Measurements from ENCODE around the gene WWOX. TPM values are rescaled to one million over a fixed set of nuclear protein-coding genes. Genes with fewer than 3 reads are reported as not detected.

The WWOX gene
- total RNA-seq, 1 experiment from 2014 or later, result 15.6 TPM

DNA sequence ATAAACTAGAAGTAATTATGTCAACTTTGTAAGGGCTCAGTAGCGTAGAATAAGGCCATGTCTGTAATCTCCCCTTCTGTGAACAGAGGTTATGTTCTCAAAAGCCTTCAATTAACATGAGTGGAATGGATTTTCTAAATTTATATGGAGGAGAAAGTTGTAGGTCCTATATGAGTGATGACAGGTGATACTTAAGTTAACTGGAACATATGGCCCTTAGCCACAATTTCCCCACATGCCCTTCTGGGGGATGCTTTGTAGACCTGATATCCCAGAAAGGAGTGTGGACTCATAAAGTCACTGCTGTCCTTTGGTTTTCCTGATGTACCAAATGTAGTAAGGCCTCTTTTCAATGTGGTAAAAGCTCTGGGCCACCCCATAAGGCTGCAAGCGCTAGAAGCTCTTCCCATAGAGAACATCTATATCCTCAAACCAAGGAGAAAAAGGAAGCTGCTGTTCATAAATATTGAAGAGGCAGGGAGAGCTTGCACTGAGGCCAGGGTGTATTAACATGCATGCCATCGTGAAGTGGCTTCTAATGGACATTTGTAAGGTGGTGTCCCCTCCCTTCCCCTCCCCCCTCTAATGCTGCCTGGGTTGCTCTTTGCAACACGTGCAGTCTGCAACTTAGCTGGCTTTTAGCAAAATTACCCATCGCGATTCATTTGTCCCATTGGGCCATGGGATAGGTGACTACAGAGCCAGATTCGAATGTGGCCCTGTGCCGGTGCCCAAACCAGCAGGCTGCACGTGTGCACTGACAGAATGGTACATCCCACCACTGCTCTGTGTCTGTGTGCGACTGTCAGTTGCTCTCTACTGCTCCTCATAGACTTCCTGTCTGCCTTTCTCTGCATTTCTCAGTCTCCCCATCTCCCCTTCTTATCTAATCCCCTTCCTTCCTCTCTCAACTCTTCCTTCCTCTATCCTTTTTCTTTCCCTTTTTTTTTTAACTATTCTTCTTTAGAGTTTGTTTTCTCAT, 269.0 kb downstream of the WWOX start:
- no peak for DNase-seq
- WGBS (ENCODE audit: extremely low coverage, insufficient read length, low lambda C conversion rate), result no CpG with 5 or more reads among the region's 10 CpGs
- Histone ChIP-seq H3K4ac (ENCODE audit: low read depth, low read length) (no peak overlapping the region), H3K79me2 (ENCODE audit: insufficient read depth, low read length) (no peaks in the 10 kb centered on the region), H2AK5ac (ENCODE audit: insufficient read length, low read length) (no peak overlapping the region), H3K23ac (ENCODE audit: insufficient read length, low read depth, low read length) (no peak overlapping the region), H3K4me2 (ENCODE audit: insufficient read depth, insufficient read length, low read length) (no peak overlapping the region), H3K23me2 (ENCODE audit: insufficient read length, low read depth, low read length, poor library complexity, severe bottlenecking) (no peaks in the 10 kb centered on the region), H3K9ac (ENCODE audit: extremely low read depth, insufficient read length, low read length) (no peak overlapping the region), H2BK12ac (ENCODE audit: insufficient read length, low read depth, low read length) (no peak overlapping the region), H3K4me1 (ENCODE audit: insufficient read depth, low read length) (no peaks in the 10 kb centered on the region; the same call in 1 of the 2 replicates), H3K56ac (ENCODE audit: insufficient read length, low read depth, low read length) (no peak overlapping the region), H4K91ac (ENCODE audit: insufficient read length, low read depth, low read length) (no peak overlapping the region), H3K27me3 (ENCODE audit: insufficient read depth, low read length) (no peaks in the 10 kb centered on the region), H2BK15ac (ENCODE audit: low read depth, low read length) (no peak overlapping the region), H3T11ph (ENCODE audit: low read length) (no peak overlapping the region), H4K5ac (ENCODE audit: insufficient read length, low read depth, low read length) (no peak overlapping the region), H3K18ac (ENCODE audit: insufficient read length, low read depth, low read length) (no peak overlapping the region), H2BK20ac (ENCODE audit: low read depth, low read length, poor library complexity, severe bottlenecking) (no peak overlapping the region), H3K79me1 (ENCODE audit: insufficient read depth, low read depth, low read length, poor library complexity, severe bottlenecking) (no peaks in the 10 kb centered on the region), H2AFZ (ENCODE audit: low read length) (no peak overlapping the region), H2BK5ac (ENCODE audit: insufficient read length, low read length) (no peak overlapping the region), H3K27ac (ENCODE audit: insufficient read length, low read depth, low read length) (no peak overlapping the region), H4K8ac (replicated peaks; ENCODE audit: insufficient read length, low read depth, low read length) (no peak overlapping the region), H2BK120ac (ENCODE audit: low read depth, low read length, poor library complexity, severe bottlenecking) (no peak overlapping the region), H4K20me1 (ENCODE audit: control insufficient read depth, insufficient read depth, insufficient read length) (no peaks in the 10 kb centered on the region), H3K9me3 (ENCODE audit: control insufficient read depth, low read depth, low read length) (no peaks in the 10 kb centered on the region), H3K14ac (ENCODE audit: insufficient read depth, low read length) (no peak overlapping the region)
- H3K27ac Mint-ChIP-seq, result peak overlapping the region in 1 of 3 experiments; percentile 22; a peak in 1 of 7 replicates
- peaks cover 0 to 2% of the 10 kb centered on the region in 2 experiments; a peak in 1 of 5 replicates for H3K9me3 Mint-ChIP-seq
- H3K27me3 Mint-ChIP-seq (ENCODE audit: low read depth), result no peaks in the 10 kb centered on the region; the same call in 1 of the 2 replicates
- no peaks in the 10 kb centered on the region for H3K36me3 Mint-ChIP-seq (ENCODE audit: insufficient read depth in 1 of 3, low read depth in 3 of 3)
- H3K4me3 Mint-ChIP-seq, result no peak overlapping the region
- TF ChIP-seq, protein P1, sequence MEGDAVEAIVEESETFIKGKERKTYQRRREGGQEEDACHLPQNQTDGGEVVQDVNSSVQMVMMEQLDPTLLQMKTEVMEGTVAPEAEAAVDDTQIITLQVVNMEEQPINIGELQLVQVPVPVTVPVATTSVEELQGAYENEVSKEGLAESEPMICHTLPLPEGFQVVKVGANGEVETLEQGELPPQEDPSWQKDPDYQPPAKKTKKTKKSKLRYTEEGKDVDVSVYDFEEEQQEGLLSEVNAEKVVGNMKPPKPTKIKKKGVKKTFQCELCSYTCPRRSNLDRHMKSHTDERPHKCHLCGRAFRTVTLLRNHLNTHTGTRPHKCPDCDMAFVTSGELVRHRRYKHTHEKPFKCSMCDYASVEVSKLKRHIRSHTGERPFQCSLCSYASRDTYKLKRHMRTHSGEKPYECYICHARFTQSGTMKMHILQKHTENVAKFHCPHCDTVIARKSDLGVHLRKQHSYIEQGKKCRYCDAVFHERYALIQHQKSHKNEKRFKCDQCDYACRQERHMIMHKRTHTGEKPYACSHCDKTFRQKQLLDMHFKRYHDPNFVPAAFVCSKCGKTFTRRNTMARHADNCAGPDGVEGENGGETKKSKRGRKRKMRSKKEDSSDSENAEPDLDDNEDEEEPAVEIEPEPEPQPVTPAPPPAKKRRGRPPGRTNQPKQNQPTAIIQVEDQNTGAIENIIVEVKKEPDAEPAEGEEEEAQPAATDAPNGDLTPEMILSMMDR (conservative IDR thresholded peaks at IDR 0.05), result no peak
- peaks cover 30 to 32% of the 10 kb centered on the region in 2 experiments for H3K4me1 Mint-ChIP-seq
